ENCODE measurements around the gene PDE4B. TPM values are rescaled to one million over a fixed set of nuclear protein-coding genes. Genes with fewer than 3 reads are reported as not detected.

The PDE4B gene
- polyA plus RNA-seq, 1 donor from 2014 or later = 135 TPM

GRCh38 chr1:65751961-65752360 lies 40.7 kb upstream of the PDE4B start:
- TF ChIP-seq CTCF (IDR thresholded peaks at IDR 0.05; ENCODE audit: poor library complexity, severe bottlenecking) (no peak), TAF1 (IDR thresholded peaks at IDR 0.05; ENCODE audit: low read depth) (no peak), REST (IDR thresholded peaks at IDR 0.05; ENCODE audit: borderline replicate concordance) (no peak), SMC3 (conservative IDR thresholded peaks at IDR 0.05; ENCODE audit: poor library complexity) (no peak), MXI1 (conservative IDR thresholded peaks at IDR 0.05; ENCODE audit: poor library complexity, severe bottlenecking) (no peak), POLR2AphosphoS5 (IDR thresholded peaks at IDR 0.05) (no peak), EP300 (conservative IDR thresholded peaks at IDR 0.05; ENCODE audit: poor library complexity, severe bottlenecking) (no peak), RAD21 (conservative IDR thresholded peaks at IDR 0.05) (no peak), EZH2 (IDR thresholded peaks at IDR 0.05; ENCODE audit: borderline replicate concordance, insufficient read depth, low read length, poor library complexity, severe bottlenecking) (no peak)
- Histone ChIP-seq H3K36me3 (ENCODE audit: insufficient read depth, low read length) (no peaks in the 10 kb centered on the region), H2AFZ (ENCODE audit: low read depth, low read length) (no peak overlapping the region)

GRCh38 chr1:65756616-65757015 lies 36.1 kb upstream of the PDE4B start:
- no peaks in the 10 kb centered on the region for H3F3A ChIP-seq (ENCODE audit: insufficient read depth, low read length, poor library complexity, severe bottlenecking)
- H4K20me1 ChIP-seq (ENCODE audit: insufficient read depth) = no peaks in the 10 kb centered on the region
- no peak overlapping the region for H2AFZ ChIP-seq (ENCODE audit: low read depth, low read length)
- no peak overlapping the region for H3K27ac ChIP-seq (ENCODE audit: low read length)
- no peaks in the 10 kb centered on the region for H3K9me2 ChIP-seq (ENCODE audit: insufficient read depth, low read length)
- no peak overlapping the region for H3K4me3 ChIP-seq (ENCODE audit: low read length)
- H3K4me2 ChIP-seq (ENCODE audit: low read length) = no peak overlapping the region
- H3K9ac ChIP-seq (ENCODE audit: low read length) = no peak overlapping the region
- H3K36me3 ChIP-seq (ENCODE audit: insufficient read depth, low read length) = no peaks in the 10 kb centered on the region
- H3K27me3 ChIP-seq (ENCODE audit: insufficient read depth, low read depth, low read length) = no peaks in the 10 kb centered on the region
- no peaks in the 10 kb centered on the region for H3K9me3 ChIP-seq (ENCODE audit: low read length)
- H3K79me2 ChIP-seq (replicated peaks; ENCODE audit: insufficient read depth, low read length) = no peaks in the 10 kb centered on the region
- TF ChIP-seq POLR2AphosphoS5 (IDR thresholded peaks at IDR 0.05) = no peak
- TF ChIP-seq RAD21 (conservative IDR thresholded peaks at IDR 0.05) = no peak
- TF ChIP-seq MXI1 (conservative IDR thresholded peaks at IDR 0.05; ENCODE audit: poor library complexity, severe bottlenecking) = no peak
- no peak for TF ChIP-seq SMC3 (conservative IDR thresholded peaks at IDR 0.05; ENCODE audit: poor library complexity)
- no peak for TF ChIP-seq EZH2 (IDR thresholded peaks at IDR 0.05; ENCODE audit: borderline replicate concordance, insufficient read depth, low read length, poor library complexity, severe bottlenecking)
- no peak for TF ChIP-seq EP300 (conservative IDR thresholded peaks at IDR 0.05; ENCODE audit: poor library complexity, severe bottlenecking)
- TF ChIP-seq TAF1 (IDR thresholded peaks at IDR 0.05; ENCODE audit: low read depth) = no peak
- TF ChIP-seq REST (IDR thresholded peaks at IDR 0.05; ENCODE audit: borderline replicate concordance) = no peak
- no peak for TF ChIP-seq CTCF (IDR thresholded peaks at IDR 0.05; ENCODE audit: poor library complexity, severe bottlenecking)

More at GRCh38 chr1:65751961-65752360, 40.7 kb upstream of the PDE4B start:
- Histone ChIP-seq H4K20me1 (ENCODE audit: insufficient read depth) (no peaks in the 10 kb centered on the region), H3K9me3 (ENCODE audit: low read length) (no peaks in the 10 kb centered on the region), H3K4me2 (ENCODE audit: low read length) (no peak overlapping the region), H3K4me3 (ENCODE audit: low read length) (no peak overlapping the region), H3K27ac (ENCODE audit: low read length) (no peak overlapping the region), H3K9ac (ENCODE audit: low read length) (no peak overlapping the region), H3K27me3 (ENCODE audit: insufficient read depth, low read depth, low read length) (no peaks in the 10 kb centered on the region), H3K9me2 (ENCODE audit: insufficient read depth, low read length) (no peaks in the 10 kb centered on the region), H3F3A (ENCODE audit: insufficient read depth, low read length, poor library complexity, severe bottlenecking) (no peaks in the 10 kb centered on the region), H3K79me2 (replicated peaks; ENCODE audit: insufficient read depth, low read length) (no peaks in the 10 kb centered on the region)

Data from neural cell (in vitro differentiated cells).